AG20443 (cell line): ENCODE measurements around the gene PRXL2A.
"Not testable (repeated sequence)": the region's sequence is repeated elsewhere in the genome, so short reads cannot be mapped to it uniquely, and the experiment has no call there.

Experiments
- DNase-seq: peaks from one replicate; pipeline ENCODE4 v3.0.0; 2012; ENCODE audit warnings: low spot score, mixed read lengths

PRXL2A gene

DNA sequence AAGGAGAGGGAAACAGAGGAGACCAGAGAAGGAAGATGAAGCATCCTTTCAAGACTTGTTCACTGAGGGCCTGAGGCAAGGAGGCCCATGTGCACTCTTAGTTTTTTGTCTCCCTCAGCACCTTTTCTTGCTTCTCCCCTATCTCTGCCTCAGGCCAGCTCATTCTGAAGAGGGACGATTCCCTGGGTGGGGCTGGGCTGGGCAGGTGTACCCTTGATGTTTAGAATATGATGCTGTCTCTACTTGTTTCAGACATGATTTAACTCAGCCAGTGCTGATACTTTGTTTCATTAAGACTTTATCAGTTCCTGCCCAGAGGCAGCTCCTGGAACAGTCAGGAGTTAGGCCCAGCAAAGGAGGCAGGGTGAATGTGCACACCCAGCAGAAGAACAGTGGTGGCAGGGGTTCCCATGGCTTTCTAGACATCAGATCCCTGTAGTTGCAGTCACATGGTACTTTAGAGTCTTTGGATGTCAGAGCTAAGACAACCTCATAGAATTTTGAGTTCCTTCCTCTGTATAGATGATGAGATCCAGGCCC lies 3.4 kb downstream of the PRXL2A start:
- DNase-seq = no peak

DNA sequence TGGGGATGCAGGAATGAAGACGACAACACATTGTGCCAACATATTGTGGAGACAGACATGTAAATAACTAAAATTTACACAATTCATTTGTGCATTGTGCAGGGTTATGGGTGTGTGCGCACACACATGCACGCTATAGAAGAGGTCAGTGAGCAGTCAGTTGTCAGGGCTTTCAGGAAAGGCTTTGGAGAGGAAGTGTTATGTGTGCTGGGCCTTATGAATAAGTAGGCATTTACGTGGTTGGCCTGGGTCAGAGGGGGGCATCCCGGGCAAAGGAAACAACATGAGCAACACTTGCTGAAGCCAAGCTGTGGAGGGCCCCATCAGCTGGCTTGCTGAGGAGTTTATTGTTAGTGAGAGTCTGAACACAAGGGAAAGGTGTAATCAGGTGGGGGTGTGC lies 4.1 kb downstream of the PRXL2A start:
- DNase-seq = no peak

DNA sequence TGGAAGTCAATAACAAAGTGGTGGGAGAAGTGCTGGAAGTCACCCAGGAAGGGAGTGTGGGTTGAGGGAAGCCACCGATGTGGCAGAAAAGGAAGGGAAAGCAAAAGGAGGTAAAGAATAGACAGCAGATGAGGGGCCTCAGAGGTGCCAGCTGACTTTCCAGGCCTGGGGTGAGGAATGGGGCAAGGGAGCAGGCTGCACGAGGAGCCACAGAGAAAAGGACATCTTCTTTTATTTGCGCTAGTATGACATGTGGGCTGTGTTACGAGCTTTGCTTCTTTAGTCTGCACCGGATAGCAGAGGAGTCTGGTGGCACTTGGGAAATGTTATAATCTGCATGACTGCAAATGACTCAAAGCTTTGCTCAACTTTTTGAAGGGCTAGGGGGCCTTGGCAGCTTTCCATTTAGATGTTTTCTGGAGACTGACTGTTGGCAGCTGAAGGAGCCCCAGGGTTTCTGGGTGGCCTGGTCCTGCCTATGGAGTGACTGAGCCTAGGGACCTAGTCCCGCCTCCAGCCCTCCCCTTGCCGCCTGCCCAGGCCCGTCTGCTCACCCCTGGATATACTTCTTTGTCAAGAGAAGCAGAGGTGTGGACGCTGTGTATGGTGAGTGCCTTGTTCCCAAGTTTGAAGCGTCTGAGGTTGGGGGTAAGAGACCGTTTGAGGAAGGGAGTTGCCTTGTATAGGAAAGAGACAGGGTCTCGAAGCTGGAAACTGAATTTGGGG lies 5.1 kb downstream of the PRXL2A start:
- DNase-seq = no peak

DNA sequence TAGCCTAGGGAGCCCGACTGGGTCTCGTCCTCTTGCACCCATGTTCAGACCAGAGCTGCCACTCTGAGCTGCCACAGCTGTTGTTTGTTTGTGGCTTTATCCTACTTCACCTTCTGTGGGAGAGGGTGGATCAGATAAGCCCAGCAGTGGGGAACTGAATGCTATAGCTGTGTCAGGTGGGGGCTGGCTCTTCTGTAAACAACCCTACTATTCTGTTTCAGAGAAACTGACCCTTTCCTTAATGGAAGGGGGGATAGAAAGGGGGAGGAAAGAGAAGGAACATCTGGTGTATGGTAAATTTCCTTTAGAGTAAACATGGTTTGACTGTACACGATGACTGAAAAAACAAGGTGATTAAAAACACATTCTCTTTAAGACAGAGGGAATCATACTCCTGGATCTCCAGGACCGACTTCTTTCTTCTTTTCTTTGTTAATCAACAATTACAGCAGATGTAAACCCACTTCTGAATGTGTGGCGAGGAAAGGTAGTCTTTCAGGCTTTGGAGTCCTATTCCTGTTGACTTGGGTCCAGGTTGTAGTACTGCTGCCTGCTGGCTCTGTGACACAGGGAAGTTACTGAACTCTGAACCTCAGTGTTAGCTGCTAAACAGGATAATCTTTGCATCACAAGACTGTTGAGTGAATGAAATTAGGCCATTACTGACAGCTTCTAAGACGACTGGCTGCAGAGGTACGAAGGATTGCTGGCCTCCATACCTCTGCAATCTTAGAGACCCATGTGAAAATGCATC lies 6.0 kb downstream of the PRXL2A start:
- no peak for DNase-seq

DNA sequence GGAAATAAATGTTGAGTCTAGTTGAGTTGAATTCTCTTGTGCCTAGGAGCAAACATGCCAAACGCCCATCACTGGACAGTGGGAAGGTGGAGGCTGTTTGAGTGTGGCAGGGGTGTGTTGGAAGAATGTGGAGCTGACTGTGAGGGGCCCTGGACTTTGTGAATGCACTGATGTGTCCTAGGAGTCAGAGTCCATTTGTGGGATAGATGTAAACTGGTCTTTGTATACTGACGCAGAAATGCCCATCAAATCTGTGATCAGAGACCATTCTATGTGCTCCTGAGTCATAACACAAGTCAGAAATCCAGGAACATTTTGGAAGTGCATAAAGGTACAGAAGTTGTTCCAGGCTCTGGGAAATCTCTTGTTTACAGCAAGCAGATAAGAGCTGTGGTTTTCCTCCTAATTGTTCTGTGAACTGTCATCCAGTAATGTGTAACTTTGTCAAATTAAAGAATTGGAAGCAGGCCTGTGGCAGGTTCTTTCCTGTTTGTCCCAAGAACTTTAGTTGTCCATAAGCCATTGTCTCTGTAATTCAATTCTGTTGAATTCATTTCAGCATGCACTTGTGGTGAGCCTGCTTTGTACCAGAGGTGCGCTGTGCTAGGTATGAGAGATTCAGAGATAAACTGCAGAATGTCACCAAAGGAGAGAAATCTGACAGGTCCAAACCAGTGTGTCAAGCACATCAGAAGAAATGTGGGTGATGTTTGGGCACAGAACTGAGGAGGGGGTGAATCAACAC lies 7.6 kb downstream of the PRXL2A start:
- no peak for DNase-seq

DNA sequence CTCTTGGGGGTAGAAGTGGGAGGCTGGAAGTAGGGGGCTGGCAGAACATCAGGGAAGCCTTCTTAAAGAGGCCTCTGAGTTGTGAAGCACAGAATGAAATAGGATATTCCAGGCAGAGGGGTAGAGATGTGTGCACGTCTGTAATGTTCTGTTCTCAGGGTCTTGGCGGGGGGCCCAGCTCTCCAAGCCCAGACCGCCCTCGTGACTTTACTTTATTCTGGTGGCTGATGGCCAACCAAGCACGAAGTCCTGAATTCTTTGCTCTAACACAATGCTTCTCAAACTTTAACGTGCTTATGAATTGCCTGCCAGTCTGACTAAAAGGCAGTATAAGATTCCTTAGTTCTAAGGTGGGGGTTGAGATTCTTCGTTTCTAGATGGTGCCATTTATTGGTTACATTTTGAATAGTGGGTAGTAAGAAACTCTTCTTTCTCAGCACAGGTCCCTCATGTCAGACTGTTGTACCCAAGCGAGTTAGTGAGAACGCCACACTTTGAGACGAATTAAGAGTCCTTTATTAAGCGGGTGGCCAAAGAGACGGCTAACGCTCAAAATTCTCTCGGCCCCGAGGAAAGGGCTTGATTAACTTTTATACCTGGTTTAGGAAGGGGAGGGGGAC lies 8.2 kb downstream of the PRXL2A start:
- DNase-seq = no peak

DNA sequence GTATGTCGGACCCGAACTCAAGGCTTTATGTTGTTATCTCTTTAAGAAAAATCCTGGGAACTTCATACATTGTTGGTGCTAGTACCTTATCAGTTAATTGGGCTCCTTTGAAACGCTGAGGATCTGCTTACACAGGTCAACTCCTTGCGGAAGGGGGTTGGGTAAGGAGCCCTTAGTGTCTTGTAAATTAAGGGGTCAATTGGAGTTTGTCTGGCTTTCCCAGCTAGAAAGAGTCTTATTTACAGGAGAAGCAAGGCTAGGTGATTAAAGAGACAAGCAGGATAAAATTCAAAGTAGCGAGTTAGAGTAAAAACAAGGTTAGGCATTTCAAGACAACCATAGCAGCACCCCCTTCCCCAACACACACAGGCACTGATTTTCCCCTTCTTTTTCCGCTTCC lies 8.9 kb downstream of the PRXL2A start:
- DNase-seq = not testable (repeated sequence)

DNA sequence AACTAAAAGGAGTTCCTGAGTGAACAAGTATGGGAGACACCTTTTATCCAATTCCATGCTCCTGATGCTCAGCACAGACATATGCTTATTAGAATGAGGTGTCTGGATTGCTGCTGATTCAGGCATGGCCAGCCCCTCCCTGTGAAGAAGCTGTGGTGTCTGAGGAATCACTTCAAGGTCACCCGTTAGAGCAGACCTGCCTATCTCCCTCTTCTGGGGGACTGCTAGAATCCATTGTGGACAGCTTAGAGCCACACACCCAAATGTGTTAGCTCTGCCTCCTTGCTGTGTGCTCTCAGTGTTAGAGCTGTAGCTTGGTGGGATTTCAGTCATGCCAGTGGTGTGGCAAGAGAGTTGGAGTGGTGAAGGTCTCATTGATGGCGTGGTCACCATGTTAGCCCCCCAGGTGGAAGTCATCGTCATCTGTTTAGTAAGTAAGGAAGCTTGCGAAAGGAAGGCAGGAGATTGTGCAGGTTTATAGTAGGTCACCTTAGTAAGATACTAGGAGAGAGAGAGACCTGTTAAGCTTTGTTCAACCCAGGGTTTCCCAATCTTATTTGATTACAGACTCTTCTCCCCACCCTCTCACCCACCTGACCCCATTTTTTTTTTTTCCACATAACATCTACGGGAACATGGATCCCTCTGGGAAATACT lies 12.8 kb downstream of the PRXL2A start:
- no peak for DNase-seq

DNA sequence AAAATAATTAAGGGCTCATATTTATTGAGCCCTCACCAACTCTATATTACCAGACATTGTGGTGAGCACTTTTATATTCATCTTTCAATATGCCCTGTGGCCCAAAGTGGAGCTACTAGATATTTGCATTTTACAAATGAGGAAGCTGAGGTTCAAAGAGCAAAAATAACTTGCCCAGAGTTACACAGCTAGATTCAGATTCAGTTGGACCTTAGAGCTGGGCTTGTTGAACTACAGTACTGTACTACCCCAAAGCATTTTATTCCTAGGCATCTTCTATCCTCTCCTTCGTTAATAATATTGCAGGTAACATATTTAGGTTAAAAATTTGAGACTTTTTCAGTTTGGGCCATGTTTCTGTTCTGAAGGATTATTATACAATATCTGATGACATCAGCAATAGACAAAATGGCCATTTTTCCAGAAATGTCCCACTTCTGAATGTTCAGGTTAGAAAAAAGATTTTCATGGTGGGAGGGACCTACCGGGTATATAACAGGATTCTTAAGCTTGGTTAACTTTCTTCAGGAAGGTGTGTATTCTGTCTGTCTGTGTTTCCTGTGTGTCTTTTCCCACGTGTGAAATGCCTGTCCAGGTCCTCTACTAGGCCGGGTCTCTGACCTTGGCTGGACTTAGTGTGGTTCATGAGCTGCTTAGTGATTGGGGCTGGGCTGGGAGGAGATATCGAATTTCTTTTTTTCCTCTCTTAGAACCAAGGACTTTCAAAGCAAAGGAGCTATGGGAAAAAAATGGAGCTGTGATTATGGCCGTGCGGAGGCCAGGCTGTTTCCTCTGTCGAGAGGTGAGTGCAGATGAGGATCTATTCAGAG lies 13.6 kb downstream of the PRXL2A start:
- no peak for DNase-seq

DNA sequence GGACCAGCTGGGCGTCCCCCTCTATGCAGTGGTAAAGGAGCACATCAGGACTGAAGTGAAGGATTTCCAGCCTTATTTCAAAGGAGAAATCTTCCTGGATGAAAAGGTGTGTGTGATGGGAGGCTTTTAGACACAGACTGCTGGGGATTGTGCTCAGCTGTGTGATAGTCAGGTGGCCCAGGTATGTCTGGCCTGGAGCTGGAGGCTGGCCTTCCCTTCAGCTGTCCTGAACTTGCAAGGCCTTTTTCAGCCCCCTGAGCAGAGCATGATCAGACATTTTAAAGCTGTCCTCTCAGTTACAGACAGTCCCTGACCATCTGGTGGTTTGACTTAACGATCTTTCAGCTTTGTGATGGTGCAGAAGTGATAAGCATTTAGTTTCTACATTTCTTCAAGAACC lies 17.6 kb downstream of the PRXL2A start:
- no peak for DNase-seq

DNA sequence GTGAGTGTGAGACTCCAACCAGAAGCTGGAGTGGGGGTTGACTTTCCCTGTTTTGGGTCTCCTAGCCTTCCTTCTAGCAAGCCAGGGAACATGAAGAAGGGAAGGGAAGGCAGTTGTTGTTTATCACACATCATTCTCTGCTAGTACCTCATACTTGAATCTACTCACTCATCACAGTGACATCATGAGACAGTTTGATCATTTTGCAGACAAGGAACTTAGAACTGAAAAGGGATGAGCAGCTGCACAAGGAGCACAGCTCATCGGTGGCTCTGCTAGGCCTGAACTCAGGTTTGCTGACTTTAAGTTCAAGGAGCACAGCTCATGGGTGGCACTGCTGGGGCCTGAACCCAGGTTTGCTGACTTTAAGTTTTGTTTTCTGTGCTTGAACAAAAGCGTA lies 19.2 kb downstream of the PRXL2A start:
- no peak for DNase-seq

DNA sequence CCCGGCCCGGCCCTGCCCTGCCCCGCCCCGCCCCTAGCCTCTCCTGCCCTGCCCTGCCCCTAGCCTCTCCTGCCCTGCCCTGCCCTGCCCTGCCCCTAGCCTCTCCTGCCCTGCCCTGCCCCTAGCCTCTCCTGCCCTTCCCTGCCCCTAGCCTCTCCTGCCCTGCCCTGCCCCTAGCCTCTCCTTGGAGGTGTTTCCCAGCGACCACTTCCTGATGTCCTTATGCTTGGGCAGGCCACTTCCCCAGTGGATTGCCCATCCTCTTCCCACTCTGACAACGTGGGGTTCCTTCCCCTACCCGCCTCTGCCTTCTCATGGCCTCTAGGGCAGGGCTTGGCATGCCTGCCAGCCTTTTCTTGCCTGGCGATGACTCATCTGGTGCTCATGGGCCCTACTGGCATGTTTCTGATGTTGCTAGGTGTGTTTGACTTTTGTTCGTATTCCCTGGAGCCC lies 21.2 kb downstream of the PRXL2A start:
- no peak for DNase-seq

DNA sequence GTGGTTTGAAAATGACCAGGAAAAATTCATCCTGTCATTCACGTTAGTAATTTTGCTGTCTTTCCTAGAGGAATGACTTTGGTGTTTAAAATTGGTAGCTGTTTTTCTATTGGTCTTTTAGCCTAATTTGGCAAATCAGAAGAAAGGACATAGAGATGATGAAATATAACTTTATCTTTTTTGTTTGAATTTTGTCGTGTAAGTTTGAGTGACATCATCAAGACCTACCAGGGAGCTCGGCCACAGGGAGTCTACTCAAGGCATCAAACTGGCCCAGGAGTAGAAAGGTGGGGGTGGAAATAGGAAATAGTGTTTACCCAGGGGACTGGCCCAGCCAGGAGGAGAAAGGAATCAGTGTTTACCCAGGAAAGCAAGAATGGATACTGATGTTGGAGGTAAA lies 24.8 kb downstream of the PRXL2A start:
- DNase-seq = no peak

DNA sequence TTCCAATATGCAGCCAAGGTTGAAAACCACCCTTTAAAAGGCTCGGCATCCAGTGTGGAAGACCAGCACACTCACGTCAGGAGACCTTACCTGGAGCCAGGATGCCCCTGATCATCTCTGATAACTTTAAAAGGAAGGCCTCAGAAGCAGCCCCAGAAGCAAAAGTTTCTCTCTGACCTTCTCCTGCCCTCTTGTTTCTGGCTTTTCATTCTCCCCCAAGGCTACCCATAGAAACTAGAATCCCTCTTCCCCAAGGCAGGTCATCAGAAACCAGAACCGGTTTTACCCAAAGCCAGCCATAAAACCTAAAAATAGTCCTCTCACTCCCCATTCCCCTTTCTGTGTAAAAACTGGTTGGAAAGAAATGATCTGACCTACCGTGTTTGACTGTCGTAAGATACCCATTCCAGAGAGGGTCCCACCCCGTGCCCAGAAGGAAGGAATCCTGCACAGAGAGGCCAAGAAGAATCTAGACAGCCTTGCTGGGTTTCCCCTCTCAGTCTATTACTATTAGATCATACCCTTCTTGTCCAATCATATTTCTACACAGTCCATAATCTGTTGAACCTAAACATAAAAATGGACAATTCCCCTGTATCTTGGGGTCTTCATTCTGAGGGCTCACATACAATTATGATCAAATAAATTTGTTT lies 28.2 kb downstream of the PRXL2A start:
- DNase-seq = no peak

DNA sequence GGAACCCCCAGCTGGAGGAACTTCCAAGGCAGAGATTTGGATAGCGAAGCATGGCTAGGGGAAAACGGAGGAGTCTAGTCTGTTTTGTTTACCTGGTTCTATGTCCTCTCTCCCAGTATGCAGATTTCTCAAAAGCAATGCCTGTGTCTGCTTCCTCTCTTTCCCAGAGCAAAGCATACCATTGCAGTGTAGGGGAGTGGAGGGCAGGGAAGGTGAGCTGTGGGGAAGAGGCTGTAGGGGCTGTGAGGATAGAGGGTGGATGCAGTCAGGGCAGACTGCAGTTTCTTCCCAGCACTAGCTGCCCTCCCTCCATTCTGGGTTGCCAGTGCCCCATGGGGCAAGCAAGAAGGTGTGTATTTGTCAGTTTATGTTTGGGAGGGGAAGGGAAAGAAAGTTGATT lies 28.9 kb downstream of the PRXL2A start:
- no peak for DNase-seq

DNA sequence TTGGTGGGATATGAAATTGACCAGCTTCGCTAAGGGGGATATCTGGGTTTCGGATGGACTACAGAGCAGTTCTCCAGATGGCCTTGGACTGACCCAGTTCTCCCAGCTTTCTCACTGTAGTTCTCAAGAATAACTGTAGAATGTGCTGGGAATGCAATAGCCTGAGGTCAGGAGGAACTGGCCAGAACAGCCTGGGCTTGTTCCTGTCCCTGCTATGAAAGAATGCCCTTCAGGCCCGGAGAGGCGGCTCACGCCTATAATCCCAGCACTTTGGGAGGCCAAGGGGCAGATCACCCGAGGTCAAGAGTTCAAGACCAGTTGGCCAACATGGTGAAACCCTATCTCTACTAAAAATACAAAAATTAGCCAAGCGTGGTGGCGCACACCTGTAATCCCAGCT lies 33.5 kb downstream of the PRXL2A start:
- DNase-seq = no peak

DNA sequence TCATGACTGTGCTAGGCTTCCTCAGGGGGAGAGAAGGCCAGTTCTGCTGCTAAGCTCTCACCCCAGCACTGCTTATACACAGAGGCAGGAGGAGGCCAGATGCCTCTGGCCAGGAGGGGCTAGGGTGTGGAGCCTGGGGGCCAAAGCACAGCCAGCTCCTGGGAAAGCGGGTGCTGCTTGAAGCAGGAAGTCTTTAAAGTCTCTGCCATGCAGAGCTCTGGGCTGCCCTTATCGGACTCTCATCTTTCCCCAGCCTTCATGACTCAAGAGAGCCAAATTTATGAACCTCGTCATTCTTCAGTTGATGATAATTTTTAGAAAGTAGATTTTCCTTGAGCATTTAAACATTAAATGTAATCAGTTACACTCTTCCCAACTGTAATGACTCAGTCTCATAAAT lies 34.5 kb downstream of the PRXL2A start:
- DNase-seq = no peak

DNA sequence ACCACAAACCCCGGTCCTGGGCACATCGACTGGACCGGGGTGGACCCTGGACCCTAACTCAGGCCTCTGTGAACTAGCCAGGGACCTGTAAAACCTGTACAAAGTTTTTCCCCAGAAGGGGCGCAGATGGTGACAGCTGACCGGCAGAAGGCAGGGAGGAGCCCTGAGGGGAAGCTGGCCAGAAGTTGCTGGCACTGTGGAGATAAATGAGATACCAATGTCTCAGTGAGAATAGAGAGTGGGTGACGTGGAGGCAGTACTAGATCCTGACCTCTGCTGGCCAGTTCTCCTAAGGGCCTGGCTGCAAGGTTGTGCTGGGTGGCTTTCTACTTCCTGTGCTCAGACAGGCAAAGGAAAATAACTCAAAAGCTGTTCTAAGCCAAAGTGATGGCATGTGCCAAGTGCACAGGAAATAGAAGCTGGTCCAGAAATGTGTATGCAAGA lies 35.2 kb downstream of the PRXL2A start:
- DNase-seq = peak; percentile 28

DNA sequence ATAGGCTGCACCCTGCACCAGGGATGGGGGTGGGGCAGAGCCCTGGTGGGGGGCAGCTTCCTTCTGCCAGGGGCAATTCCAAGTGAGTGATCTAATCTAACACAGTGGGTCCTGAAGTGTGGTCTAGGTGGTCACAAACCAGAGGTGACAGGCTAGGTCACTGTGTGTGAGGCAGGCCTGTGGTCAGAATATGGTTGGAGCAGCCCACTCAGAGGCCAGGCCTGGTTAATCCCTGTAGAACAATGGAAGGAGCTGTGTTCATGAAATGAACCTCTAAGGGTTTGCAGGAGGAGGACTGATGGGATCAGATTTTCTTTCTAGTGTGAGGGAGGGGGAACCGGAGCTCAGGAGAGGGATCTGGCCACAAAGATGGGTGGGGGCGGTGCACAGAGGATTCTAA lies 35.8 kb downstream of the PRXL2A start:
- no peak for DNase-seq

DNA sequence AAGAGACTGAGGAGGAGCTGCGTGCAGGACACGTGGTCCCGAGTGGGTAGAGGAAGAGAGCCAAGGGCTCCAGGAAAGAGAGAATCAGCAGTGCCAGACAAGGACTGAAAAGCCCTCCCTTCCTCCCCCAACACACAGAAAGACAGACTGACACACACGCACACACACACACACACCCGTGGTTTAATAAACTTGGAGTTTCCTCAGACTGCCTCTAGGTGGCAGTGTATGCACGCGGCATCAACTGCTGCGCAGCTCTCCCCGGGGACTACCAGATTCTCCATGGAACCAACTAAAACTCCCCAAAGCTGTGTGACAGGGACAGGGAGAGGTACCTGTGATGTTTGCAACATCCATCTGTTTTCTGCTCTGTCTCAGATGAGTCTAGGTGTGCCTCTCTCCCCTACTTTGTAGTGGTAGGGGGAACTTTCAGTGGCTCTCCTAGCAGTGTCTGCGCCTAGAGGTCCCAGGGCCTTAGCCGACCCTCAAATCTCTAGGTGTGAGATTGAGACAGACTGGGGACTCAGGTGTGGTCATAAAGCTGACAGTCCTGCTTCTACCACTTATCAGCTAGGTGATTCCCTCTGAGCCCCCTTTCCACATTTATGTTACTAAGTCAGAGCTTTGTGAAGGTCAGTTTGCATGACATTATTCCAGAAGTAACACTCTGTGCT lies 36.4 kb downstream of the PRXL2A start:
- peak; percentile 80 for DNase-seq
